ENCODE results near the gene B4GALT1. TPM values are rescaled to one million over a fixed set of nuclear protein-coding genes. Genes with fewer than 3 reads are reported as not detected.
"Not testable (repeated sequence)": the region's sequence is repeated elsewhere in the genome, so short reads cannot be mapped to it uniquely, and the experiment has no call there.

Gene B4GALT1
- total RNA-seq, 1 donor from 2014 or later = 36.5 TPM

- DNase-seq (ENCODE audit: low read depth) = no peak
Observed at GRCh38 chr9:33104401-33104800, 62.7 kb downstream of the B4GALT1 start.

GRCh38 chr9:33103501-33104281 is 63.4 kb downstream of the B4GALT1 start:
- DNase-seq (ENCODE audit: low read depth) = no peak

GRCh38 chr9:33102551-33103210 is 64.5 kb downstream of the B4GALT1 start:
- no peak for DNase-seq (ENCODE audit: low read depth)

GRCh38 chr9:33101104-33101951 is 65.8 kb downstream of the B4GALT1 start:
- DNase-seq (ENCODE audit: low read depth) = peak; percentile 97

GRCh38 chr9:33099754-33100153 is 67.4 kb downstream of the B4GALT1 start:
- DNase-seq (ENCODE audit: low read depth) = no peak

- no peak for DNase-seq (ENCODE audit: low read depth)
Observed at GRCh38 chr9:33097192-33097591, 69.9 kb downstream of the B4GALT1 start.

- DNase-seq (ENCODE audit: low read depth) = no peak
Observed at GRCh38 chr9:33092634-33093033, 74.5 kb downstream of the B4GALT1 start.

- DNase-seq (ENCODE audit: low read depth) = not testable (repeated sequence)
Observed at GRCh38 chr9:33085672-33086071, 81.5 kb downstream of the B4GALT1 start.

GRCh38 chr9:33082538-33083326 is 84.4 kb downstream of the B4GALT1 start:
- no peak for DNase-seq (ENCODE audit: low read depth)

- no peak for DNase-seq (ENCODE audit: low read depth)
Observed at GRCh38 chr9:33082128-33082527, 85.0 kb downstream of the B4GALT1 start.

- DNase-seq (ENCODE audit: low read depth) = peak; percentile 89
Observed at GRCh38 chr9:33081128-33081851, 85.8 kb downstream of the B4GALT1 start.

GRCh38 chr9:33080534-33080933 is 86.6 kb downstream of the B4GALT1 start:
- no peak for DNase-seq (ENCODE audit: low read depth)

- DNase-seq (ENCODE audit: low read depth) = peak; percentile 98
Observed at GRCh38 chr9:33076046-33077004, 90.8 kb downstream of the B4GALT1 start, which contains the start of gene SMU1. TSS of gene SMU1 (minus strand) at chr9:33076674. CDS start at chr9:33076608, 66 bp downstream.

- DNase-seq (ENCODE audit: low read depth) = no peak
Observed at GRCh38 chr9:33068991-33069390, 98.1 kb downstream of the B4GALT1 start.

- no peak for DNase-seq (ENCODE audit: low read depth)
Observed at GRCh38 chr9:33065157-33066076, 101.7 kb downstream of the B4GALT1 start.
